ENCODE measurements around the gene MICAL2.

MICAL2 gene

GRCh38 chr11:12123799-12124198 lies 13.4 kb downstream of the MICAL2 start:
- Histone ChIP-seq H3K27me3 (ENCODE audit: insufficient read depth, low read depth, severe bottlenecking) (no peaks in the 10 kb centered on the region), H3K36me3 (no peaks in the 10 kb centered on the region), H3K27ac (no peak overlapping the region; the same call in 1 of the 2 replicates), H3K9me3 (ENCODE audit: severe bottlenecking) (no peaks in the 10 kb centered on the region), H3K4me3 (ENCODE audit: low read depth, low read length) (no peak overlapping the region)
- DNase-seq: no peak
- TF ChIP-seq CTCF (IDR thresholded peaks at IDR 0.05; ENCODE audit: low read depth, low read length): no peak

DNA sequence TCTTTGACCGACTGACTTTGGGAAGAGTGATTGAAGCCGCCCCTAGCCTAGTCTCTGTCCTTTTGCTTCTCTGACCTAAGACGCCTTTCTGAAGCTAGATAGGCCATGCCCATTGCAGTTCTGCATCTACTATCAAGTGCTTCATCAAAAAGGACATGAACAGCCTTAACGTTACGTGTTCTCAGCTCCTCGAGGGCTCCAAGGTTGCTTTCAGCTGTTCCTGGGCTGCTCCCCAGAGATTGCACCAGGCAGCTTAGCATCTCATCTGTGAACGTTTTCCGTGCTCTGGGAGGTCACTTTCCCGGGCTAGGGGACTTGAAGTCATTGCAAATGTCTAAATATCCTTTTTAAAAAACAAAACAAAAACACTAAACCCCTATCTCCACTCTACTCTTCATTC lies 13.9 kb downstream of the MICAL2 start:
- Histone ChIP-seq H3K27me3 (ENCODE audit: insufficient read depth, low read depth, severe bottlenecking) (no peaks in the 10 kb centered on the region), H3K36me3 (no peaks in the 10 kb centered on the region), H3K27ac (peak overlapping the region; percentile 69), H3K9me3 (ENCODE audit: severe bottlenecking) (no peaks in the 10 kb centered on the region), H3K4me3 (ENCODE audit: low read depth, low read length) (no peak overlapping the region)
- no peak for DNase-seq
- TF ChIP-seq CTCF (IDR thresholded peaks at IDR 0.05; ENCODE audit: low read depth, low read length): no peak

- no peaks in the 10 kb centered on the region for H3K36me3 ChIP-seq
- DNase-seq: no peak
- H3K9me3 ChIP-seq (ENCODE audit: severe bottlenecking): no peaks in the 10 kb centered on the region
- H3K27me3 ChIP-seq (ENCODE audit: insufficient read depth, low read depth, severe bottlenecking): no peaks in the 10 kb centered on the region
- peak overlapping the region; percentile 69; the same call in 1 of the 2 replicates for H3K27ac ChIP-seq
- no peak for TF ChIP-seq CTCF (IDR thresholded peaks at IDR 0.05; ENCODE audit: low read depth, low read length)
- H3K4me3 ChIP-seq (ENCODE audit: low read depth, low read length): no peak overlapping the region
Measured at GRCh38 chr11:12125609-12126149, 15.3 kb downstream of the MICAL2 start.

DNA sequence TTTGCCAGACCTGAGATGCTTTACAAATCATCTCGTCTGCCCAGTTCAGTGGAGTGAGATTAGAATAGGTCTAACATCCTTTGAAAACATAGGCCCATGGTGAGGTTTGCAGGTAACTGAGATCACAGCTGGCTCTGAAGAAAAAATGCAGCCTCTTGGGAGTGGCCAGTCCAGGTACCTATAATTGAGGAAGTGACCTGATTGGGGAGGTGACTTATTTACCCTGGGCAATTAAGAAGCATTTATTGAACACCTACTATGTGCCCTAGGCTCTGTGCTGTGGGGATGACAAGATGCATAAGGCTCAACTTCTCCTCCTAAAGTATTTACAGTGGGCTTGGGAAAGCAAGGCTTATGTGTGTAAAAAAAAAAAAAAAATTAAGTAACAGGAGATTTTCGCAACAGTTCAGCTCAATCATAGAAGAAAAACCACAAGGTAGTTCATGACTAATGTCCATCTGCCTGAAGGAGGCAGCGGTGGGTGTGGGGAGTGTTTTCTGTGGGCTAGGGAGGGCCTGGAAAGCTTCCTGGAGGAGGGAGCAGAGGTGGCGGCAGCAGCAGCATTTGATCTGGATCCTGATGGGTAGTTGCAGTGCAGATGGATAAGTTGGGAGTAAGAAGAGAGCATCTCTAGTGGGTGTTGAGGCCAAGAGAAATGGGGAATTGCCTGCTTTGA lies 16.1 kb downstream of the MICAL2 start:
- no peak overlapping the region for H3K4me3 ChIP-seq (ENCODE audit: low read depth, low read length)
- TF ChIP-seq CTCF (IDR thresholded peaks at IDR 0.05; ENCODE audit: low read depth, low read length): 0 out of 2 replicates have a peak, but pooled peaks have one; percentile 3
- no peaks in the 10 kb centered on the region for H3K9me3 ChIP-seq (ENCODE audit: severe bottlenecking)
- no peak for DNase-seq
- no peaks in the 10 kb centered on the region for H3K36me3 ChIP-seq
- H3K27me3 ChIP-seq (ENCODE audit: insufficient read depth, low read depth, severe bottlenecking): no peaks in the 10 kb centered on the region
- no peak overlapping the region for H3K27ac ChIP-seq

GRCh38 chr11:12127206-12127898 lies 17.0 kb downstream of the MICAL2 start:
- Histone ChIP-seq H3K36me3 (no peaks in the 10 kb centered on the region), H3K27ac (no peak overlapping the region), H3K9me3 (ENCODE audit: severe bottlenecking) (no peaks in the 10 kb centered on the region), H3K4me3 (ENCODE audit: low read depth, low read length) (no peak overlapping the region), H3K27me3 (ENCODE audit: insufficient read depth, low read depth, severe bottlenecking) (no peaks in the 10 kb centered on the region)
- no peak for TF ChIP-seq CTCF (IDR thresholded peaks at IDR 0.05; ENCODE audit: low read depth, low read length)
- no peak for DNase-seq

Measured in WERI-Rb-1 (cell line).